Omental fat pad (tissue), 4 donors: ENCODE results near the gene WDR49. TPM values are rescaled to one million over a fixed set of nuclear protein-coding genes. Genes with fewer than 3 reads are reported as not detected.

ENCODE experiments used
- ATAC-seq: fragments of 150-250 bp; one replicate; pipeline ENCODE4 v1.9.1; 2016; ENCODE audit warnings: mild to moderate bottlenecking, moderate library complexity; ENCODE audit not compliant: low FRiP score
- DNase-seq: peaks from one replicate; pipeline ENCODE4 v3.0.0-alpha.2; 2019; ENCODE audit warnings: low spot score
- CTCF ChIP-seq, 3 donors: fragments of 450-650 bp; IDR thresholded peaks; one replicate each; pipeline ENCODE4 v1.5.1; 2016 to 2017; ENCODE audit warnings: antibody characterized with exemption in 3 of 3, mild to moderate bottlenecking in 3 of 3, moderate library complexity in 2 of 3
- total RNA-seq, 4 donors: library from RNA; depleted of rRNA; stranded (reverse); fragments of >200 nt; gene quantifications; one replicate each; pipeline ENCODE4 v1.1.0, GENCODE V29; 2016

WDR49 gene
- total RNA-seq, 4 donors from 2014 or later: 0.31 to 3.2 (median 1.0) TPM

GRCh38 chr3:167501941-167502340, 151.8 kb downstream of the WDR49 start:
- ATAC-seq: no peak
- no peak for DNase-seq
- no peak for TF ChIP-seq CTCF (IDR thresholded peaks at IDR 0.05)

GRCh38 chr3:167497903-167498302, 155.8 kb downstream of the WDR49 start:
- no peak for DNase-seq
- no peak for ATAC-seq
- no peak for TF ChIP-seq CTCF (IDR thresholded peaks at IDR 0.05)

GRCh38 chr3:167493244-167493643, 160.5 kb downstream of the WDR49 start:
- no peak for TF ChIP-seq CTCF (IDR thresholded peaks at IDR 0.05)
- no peak for ATAC-seq

GRCh38 chr3:167491621-167492020, 162.1 kb downstream of the WDR49 start:
- no peak for TF ChIP-seq CTCF (IDR thresholded peaks at IDR 0.05)

More at GRCh38 chr3:167493244-167493643, 160.5 kb downstream of the WDR49 start:
- no peak for DNase-seq

GRCh38 chr3:167489571-167489970, 164.2 kb downstream of the WDR49 start:
- DNase-seq (no peak), ATAC-seq (no peak)
- no peak for TF ChIP-seq CTCF (IDR thresholded peaks at IDR 0.05)

More at GRCh38 chr3:167491621-167492020, 162.1 kb downstream of the WDR49 start:
- DNase-seq (no peak), ATAC-seq (no peak)

GRCh38 chr3:167487556-167487955, 166.2 kb downstream of the WDR49 start:
- no peak for TF ChIP-seq CTCF (IDR thresholded peaks at IDR 0.05)
- DNase-seq (no peak), ATAC-seq (no peak)

- no peak for DNase-seq
- ATAC-seq: no peak
- TF ChIP-seq CTCF (IDR thresholded peaks at IDR 0.05): no peak
Measured at GRCh38 chr3:167484551-167484950, 169.2 kb downstream of the WDR49 start.
